Measurements from ENCODE around the gene HSPE1. TPM values are rescaled to one million over a fixed set of nuclear protein-coding genes. Genes with fewer than 3 reads are reported as not detected.

HSPE1 gene
- total RNA-seq, 1 experiment from 2014 or later = 372 TPM

DNA sequence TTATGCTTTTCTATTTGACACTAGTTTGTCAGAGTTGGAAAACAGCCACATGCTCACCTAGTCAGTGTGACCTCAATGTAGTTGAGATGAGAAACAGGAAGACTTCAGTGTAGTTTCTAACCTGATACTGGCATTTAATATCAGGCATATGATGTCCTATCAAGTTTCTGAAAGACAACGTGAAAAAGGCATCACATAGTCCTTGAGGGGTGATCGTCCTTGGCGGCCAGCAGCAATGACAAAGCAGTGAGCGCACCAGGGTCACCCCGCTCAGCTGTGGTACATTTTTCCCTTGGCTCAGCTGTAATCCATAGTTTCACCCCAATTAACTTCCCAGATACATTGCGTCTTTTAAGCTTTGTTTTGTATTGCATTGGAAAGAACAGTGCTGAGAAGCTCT is 4.3 kb downstream of the HSPE1 start:
- no peak for ATAC-seq
- peak overlapping the region; percentile 84 for H3K27ac Mint-ChIP-seq
- H3K36me3 Mint-ChIP-seq = peaks cover 46% of the 10 kb centered on the region
- no peaks in the 10 kb centered on the region for H3K9me3 Mint-ChIP-seq
- H3K4me3 Mint-ChIP-seq = no peak overlapping the region
- no peak for DNase-seq (ENCODE audit: low spot score)
- H3K27me3 Mint-ChIP-seq (ENCODE audit: low read depth) = no peaks in the 10 kb centered on the region
- peaks cover 19% of the 10 kb centered on the region for H3K4me1 Mint-ChIP-seq
- ChIA-PET CTCF (no interaction called here), POLR2A (interaction anchor here (0.7 to 3.1 kb wide), 4 partner anchors 8 to 51 kb away, joined by 3 to 14 read pairs (median 4); partner anchors contain the start of genes COQ10B and MOB4)
- TF ChIP-seq SMAD3 (CRISPR knock-in tag; IDR thresholded peaks at IDR 0.05; ENCODE audit: borderline replicate concordance) (0 out of 2 replicates have a peak, but pooled peaks have one; percentile 21), NR3C1 (CRISPR knock-in tag; conservative IDR thresholded peaks at IDR 0.05; ENCODE audit: low read depth) (no peak)

- H3K9me3 Mint-ChIP-seq = no peaks in the 10 kb centered on the region
- no peak overlapping the region for H3K4me3 Mint-ChIP-seq
- no peak for TF ChIP-seq SMAD3 (CRISPR knock-in tag; IDR thresholded peaks at IDR 0.05; ENCODE audit: borderline replicate concordance)
- no peak for TF ChIP-seq NR1H2 (CRISPR knock-in tag; IDR thresholded peaks at IDR 0.05)
- TF ChIP-seq ELF4 (CRISPR knock-in tag; IDR thresholded peaks at IDR 0.05; ENCODE audit: low read depth) = no peak
- TF ChIP-seq NR2C2 (CRISPR knock-in tag; IDR thresholded peaks at IDR 0.05) = no peak
- TF ChIP-seq MXD4 (CRISPR knock-in tag; IDR thresholded peaks at IDR 0.05; ENCODE audit: borderline replicate concordance) = no peak
- TF ChIP-seq CREB1 (CRISPR knock-in tag; IDR thresholded peaks at IDR 0.05) = no peak
- no peak for TF ChIP-seq FOXP1 (CRISPR knock-in tag; IDR thresholded peaks at IDR 0.05; ENCODE audit: borderline replicate concordance)
- TF ChIP-seq, protein P1, sequence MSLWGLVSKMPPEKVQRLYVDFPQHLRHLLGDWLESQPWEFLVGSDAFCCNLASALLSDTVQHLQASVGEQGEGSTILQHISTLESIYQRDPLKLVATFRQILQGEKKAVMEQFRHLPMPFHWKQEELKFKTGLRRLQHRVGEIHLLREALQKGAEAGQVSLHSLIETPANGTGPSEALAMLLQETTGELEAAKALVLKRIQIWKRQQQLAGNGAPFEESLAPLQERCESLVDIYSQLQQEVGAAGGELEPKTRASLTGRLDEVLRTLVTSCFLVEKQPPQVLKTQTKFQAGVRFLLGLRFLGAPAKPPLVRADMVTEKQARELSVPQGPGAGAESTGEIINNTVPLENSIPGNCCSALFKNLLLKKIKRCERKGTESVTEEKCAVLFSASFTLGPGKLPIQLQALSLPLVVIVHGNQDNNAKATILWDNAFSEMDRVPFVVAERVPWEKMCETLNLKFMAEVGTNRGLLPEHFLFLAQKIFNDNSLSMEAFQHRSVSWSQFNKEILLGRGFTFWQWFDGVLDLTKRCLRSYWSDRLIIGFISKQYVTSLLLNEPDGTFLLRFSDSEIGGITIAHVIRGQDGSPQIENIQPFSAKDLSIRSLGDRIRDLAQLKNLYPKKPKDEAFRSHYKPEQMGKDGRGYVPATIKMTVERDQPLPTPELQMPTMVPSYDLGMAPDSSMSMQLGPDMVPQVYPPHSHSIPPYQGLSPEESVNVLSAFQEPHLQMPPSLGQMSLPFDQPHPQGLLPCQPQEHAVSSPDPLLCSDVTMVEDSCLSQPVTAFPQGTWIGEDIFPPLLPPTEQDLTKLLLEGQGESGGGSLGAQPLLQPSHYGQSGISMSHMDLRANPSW (CRISPR knock-in tag; conservative IDR thresholded peaks at IDR 0.05; ENCODE audit: low read depth) = no peak
- no peak for TF ChIP-seq ZNF423 (CRISPR knock-in tag; IDR thresholded peaks at IDR 0.05)
- no peak for TF ChIP-seq IRF1 (CRISPR knock-in tag; IDR thresholded peaks at IDR 0.05)
- no peak for TF ChIP-seq FOXP4 (CRISPR knock-in tag; IDR thresholded peaks at IDR 0.05)
- no peaks in the 10 kb centered on the region for H3K27me3 Mint-ChIP-seq (ENCODE audit: low read depth)
- ATAC-seq (no peak), DNase-seq (ENCODE audit: low spot score) (no peak)
- ChIA-PET POLR2A (interaction anchor here (1.0 to 3.1 kb wide), 2 partner anchors 9 to 87 kb away, joined by 4 to 14 read pairs; partner anchors contain the start of gene MOB4), CTCF (no interaction called here)
- peaks cover 12% of the 10 kb centered on the region for H3K4me1 Mint-ChIP-seq
- peaks cover 32% of the 10 kb centered on the region for H3K36me3 Mint-ChIP-seq
- H3K27ac Mint-ChIP-seq = no peak overlapping the region
These were observed 6.5 kb downstream of the HSPE1 start for GRCh38 chr2:197506658-197507057.

DNA sequence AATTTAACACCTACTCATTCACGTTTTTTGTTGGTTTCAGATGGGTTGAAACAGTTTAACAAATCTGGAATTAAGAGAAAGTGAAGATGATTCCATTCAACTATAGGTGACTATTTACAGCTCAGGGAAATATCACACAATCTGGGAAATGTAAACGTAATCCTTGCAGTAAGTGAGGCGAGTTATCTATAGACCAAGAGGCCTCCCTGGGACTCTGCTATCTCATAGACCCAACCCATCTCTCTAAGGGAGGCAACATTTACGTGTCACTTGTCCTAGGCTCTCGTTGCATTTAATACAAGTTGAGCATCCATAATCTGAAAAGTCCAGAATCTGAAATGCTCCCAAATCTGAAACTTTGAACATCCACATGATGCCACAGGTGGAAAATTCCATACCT is 13.7 kb downstream of the HSPE1 start:
- Mint-ChIP-seq H3K4me1 (peaks cover 29% of the 10 kb centered on the region), H3K4me3 (no peak overlapping the region), H3K9me3 (no peaks in the 10 kb centered on the region), H3K27me3 (ENCODE audit: low read depth) (no peaks in the 10 kb centered on the region), H3K27ac (no peak overlapping the region), H3K36me3 (no peaks in the 10 kb centered on the region)
- no peak for ATAC-seq
- POLR2A ChIA-PET = interaction anchor here (2.9 kb wide), 1 partner anchor 14 kb away, joined by 12 read pairs; the partner anchor contains the start of genes HSPD1 and HSPE1
- DNase-seq (ENCODE audit: low spot score) = no peak
- CTCF ChIA-PET = no interaction called here
- TF ChIP-seq, protein P2, sequence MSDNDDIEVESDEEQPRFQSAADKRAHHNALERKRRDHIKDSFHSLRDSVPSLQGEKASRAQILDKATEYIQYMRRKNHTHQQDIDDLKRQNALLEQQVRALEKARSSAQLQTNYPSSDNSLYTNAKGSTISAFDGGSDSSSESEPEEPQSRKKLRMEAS (CRISPR knock-in tag; IDR thresholded peaks at IDR 0.05) = no peak
- TF ChIP-seq SOX15 (CRISPR knock-in tag; IDR thresholded peaks at IDR 0.05) = no peak
- TF ChIP-seq FOXP1 (CRISPR knock-in tag; IDR thresholded peaks at IDR 0.05; ENCODE audit: borderline replicate concordance) = no peak
- TF ChIP-seq FOXK1 (CRISPR knock-in tag; IDR thresholded peaks at IDR 0.05) = no peak
- TF ChIP-seq SP1 (CRISPR knock-in tag; conservative IDR thresholded peaks at IDR 0.05) = no peak
- no peak for TF ChIP-seq ZNF263 (CRISPR knock-in tag; IDR thresholded peaks at IDR 0.05; ENCODE audit: low read depth)
- TF ChIP-seq, protein P3, sequence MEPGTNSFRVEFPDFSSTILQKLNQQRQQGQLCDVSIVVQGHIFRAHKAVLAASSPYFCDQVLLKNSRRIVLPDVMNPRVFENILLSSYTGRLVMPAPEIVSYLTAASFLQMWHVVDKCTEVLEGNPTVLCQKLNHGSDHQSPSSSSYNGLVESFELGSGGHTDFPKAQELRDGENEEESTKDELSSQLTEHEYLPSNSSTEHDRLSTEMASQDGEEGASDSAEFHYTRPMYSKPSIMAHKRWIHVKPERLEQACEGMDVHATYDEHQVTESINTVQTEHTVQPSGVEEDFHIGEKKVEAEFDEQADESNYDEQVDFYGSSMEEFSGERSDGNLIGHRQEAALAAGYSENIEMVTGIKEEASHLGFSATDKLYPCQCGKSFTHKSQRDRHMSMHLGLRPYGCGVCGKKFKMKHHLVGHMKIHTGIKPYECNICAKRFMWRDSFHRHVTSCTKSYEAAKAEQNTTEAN (CRISPR knock-in tag; IDR thresholded peaks at IDR 0.05) = no peak
- no peak for TF ChIP-seq GTF2I (CRISPR knock-in tag; conservative IDR thresholded peaks at IDR 0.05)
- TF ChIP-seq NR1H2 (CRISPR knock-in tag; IDR thresholded peaks at IDR 0.05) = no peak
- no peak for TF ChIP-seq USF1 (CRISPR knock-in tag; IDR thresholded peaks at IDR 0.05)
- no peak for TF ChIP-seq JUN (CRISPR knock-in tag; IDR thresholded peaks at IDR 0.05)
- TF ChIP-seq, protein P4, sequence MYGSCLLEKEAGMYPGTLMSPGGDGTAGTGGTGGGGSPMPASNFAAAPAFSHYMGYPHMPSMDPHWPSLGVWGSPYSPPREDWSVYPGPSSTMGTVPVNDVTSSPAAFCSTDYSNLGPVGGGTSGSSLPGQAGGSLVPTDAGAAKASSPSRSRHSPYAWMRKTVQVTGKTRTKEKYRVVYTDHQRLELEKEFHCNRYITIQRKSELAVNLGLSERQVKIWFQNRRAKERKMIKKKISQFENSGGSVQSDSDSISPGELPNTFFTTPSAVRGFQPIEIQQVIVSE (CRISPR knock-in tag; IDR thresholded peaks at IDR 0.05; ENCODE audit: borderline replicate concordance) = no peak
- TF ChIP-seq KAT7 (CRISPR knock-in tag; IDR thresholded peaks at IDR 0.05; ENCODE audit: borderline replicate concordance) = no peak
- no peak for TF ChIP-seq RELA (CRISPR knock-in tag; IDR thresholded peaks at IDR 0.05; ENCODE audit: borderline replicate concordance)
